ENCODE measurements around the gene PIMREG.

Gene PIMREG

DNA sequence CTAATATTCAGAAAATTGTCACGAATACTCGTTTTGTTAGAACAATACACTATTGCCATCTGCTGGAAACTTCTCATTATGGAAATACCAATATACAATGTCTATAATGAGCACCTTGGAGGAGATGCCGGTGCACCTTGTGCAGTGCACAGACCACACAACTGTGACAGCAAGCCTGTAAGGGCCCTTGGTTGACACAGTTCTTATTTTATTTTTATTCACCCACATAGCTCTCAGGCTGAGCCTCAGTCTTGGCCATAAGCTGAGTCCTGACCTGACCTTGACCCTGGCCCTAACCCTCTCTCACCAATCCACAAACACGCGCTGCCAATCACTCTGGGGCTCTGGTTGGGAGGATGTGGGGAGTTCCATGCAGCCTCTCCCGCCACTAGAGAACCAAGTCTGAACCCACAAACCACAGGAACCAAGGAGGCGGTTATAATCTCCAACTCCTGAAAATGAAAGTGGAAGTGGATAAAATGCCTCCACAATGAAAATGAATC, 16.9 kb upstream of the PIMREG start:
- Histone ChIP-seq H3K36me3 (ENCODE audit: control insufficient read depth, insufficient read depth, low read length) (no peaks in the 10 kb centered on the region), H3K4me3 (ENCODE audit: low read depth, low read length) (no peak overlapping the region), H3K4me1 (no peaks in the 10 kb centered on the region), H3K27me3 (ENCODE audit: control insufficient read depth, insufficient read depth, low read length) (no peaks in the 10 kb centered on the region), H2AFZ (no peak overlapping the region), H3K27ac (no peak overlapping the region), H3K9me3 (ENCODE audit: control insufficient read depth, low read length) (no peaks in the 10 kb centered on the region), H3K9ac (no peak overlapping the region), H3K79me2 (no peaks in the 10 kb centered on the region), H3K4me2 (ENCODE audit: low read length) (no peak overlapping the region)
- TF ChIP-seq, protein P1, sequence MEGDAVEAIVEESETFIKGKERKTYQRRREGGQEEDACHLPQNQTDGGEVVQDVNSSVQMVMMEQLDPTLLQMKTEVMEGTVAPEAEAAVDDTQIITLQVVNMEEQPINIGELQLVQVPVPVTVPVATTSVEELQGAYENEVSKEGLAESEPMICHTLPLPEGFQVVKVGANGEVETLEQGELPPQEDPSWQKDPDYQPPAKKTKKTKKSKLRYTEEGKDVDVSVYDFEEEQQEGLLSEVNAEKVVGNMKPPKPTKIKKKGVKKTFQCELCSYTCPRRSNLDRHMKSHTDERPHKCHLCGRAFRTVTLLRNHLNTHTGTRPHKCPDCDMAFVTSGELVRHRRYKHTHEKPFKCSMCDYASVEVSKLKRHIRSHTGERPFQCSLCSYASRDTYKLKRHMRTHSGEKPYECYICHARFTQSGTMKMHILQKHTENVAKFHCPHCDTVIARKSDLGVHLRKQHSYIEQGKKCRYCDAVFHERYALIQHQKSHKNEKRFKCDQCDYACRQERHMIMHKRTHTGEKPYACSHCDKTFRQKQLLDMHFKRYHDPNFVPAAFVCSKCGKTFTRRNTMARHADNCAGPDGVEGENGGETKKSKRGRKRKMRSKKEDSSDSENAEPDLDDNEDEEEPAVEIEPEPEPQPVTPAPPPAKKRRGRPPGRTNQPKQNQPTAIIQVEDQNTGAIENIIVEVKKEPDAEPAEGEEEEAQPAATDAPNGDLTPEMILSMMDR (IDR thresholded peaks at IDR 0.05): no peak

DNA sequence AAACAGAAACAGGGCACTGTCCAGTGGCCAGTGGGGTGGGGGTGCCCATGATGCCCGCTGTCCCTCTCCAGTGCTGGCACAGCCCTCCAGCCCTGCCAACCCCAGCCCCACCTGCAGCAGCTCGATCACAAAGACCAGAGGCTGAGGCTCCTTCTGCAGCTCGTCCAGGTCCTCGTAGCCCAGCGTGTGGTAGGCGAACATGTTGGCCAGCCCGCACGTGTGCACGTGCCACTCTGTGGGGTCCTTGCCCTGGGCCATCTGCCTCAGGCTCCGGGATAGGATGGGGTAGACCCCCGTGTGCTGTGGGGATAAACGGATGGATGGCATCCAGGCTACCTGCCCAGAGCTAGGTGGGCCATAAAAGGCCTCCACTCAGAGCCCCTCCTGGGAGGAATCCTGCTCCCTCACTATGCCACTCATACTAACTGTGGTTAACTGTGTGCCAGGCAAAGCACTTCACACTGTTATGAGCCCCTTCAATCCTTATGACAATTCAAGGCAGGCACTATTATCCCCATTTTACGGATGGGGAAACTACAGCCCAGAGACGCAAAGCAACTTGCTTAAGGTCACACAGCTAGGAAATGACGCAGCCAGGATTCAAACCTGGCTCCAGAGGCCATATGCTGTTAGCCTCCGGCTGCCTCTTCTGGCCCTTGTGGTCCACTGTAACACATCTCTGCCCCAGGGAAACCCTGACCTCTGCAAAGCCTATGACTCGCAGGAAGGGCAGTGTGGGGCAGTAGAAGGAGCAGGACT, 15.9 kb upstream of the PIMREG start:
- H3K79me2 ChIP-seq: no peaks in the 10 kb centered on the region
- H3K4me2 ChIP-seq (ENCODE audit: low read length): no peak overlapping the region
- TF ChIP-seq, protein P1 (IDR thresholded peaks at IDR 0.05): no peak
- no peaks in the 10 kb centered on the region for H3K36me3 ChIP-seq (ENCODE audit: control insufficient read depth, insufficient read depth, low read length)
- no peak overlapping the region for H2AFZ ChIP-seq
- H3K4me3 ChIP-seq (ENCODE audit: low read depth, low read length): no peak overlapping the region
- H3K9ac ChIP-seq: no peak overlapping the region
- no peaks in the 10 kb centered on the region for H3K4me1 ChIP-seq
- no peaks in the 10 kb centered on the region for H3K9me3 ChIP-seq (ENCODE audit: control insufficient read depth, low read length)
- H3K27ac ChIP-seq: no peak overlapping the region
- no peaks in the 10 kb centered on the region for H3K27me3 ChIP-seq (ENCODE audit: control insufficient read depth, insufficient read depth, low read length)

DNA sequence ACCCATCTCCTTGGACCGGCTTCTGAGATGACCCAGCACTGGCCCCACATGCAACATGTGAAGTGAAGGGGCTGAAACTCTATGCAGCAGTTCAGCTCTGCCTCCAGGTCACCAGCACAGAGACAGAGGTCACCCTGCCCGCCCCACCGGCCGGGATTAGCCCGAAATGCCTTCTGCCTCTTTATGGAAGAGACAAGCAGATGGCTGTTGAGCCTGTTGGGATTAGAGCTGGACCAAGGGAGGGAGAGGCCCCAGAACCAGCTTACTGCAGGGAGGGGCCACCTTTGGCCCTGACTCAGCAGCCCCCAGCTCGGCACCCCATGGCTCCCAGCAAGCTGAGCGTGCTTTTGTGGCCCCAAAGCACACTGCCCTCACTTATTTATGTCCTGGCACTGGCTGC, 15.0 kb upstream of the PIMREG start:
- Histone ChIP-seq H3K4me1 (no peaks in the 10 kb centered on the region), H3K79me2 (no peaks in the 10 kb centered on the region), H3K4me2 (ENCODE audit: low read length) (no peak overlapping the region), H2AFZ (no peak overlapping the region), H3K36me3 (ENCODE audit: control insufficient read depth, insufficient read depth, low read length) (no peaks in the 10 kb centered on the region), H3K27me3 (ENCODE audit: control insufficient read depth, insufficient read depth, low read length) (no peaks in the 10 kb centered on the region), H3K27ac (no peak overlapping the region), H3K9ac (no peak overlapping the region), H3K9me3 (ENCODE audit: control insufficient read depth, low read length) (no peaks in the 10 kb centered on the region), H3K4me3 (ENCODE audit: low read depth, low read length) (no peak overlapping the region)
- TF ChIP-seq, protein P1 (IDR thresholded peaks at IDR 0.05): no peak

DNA sequence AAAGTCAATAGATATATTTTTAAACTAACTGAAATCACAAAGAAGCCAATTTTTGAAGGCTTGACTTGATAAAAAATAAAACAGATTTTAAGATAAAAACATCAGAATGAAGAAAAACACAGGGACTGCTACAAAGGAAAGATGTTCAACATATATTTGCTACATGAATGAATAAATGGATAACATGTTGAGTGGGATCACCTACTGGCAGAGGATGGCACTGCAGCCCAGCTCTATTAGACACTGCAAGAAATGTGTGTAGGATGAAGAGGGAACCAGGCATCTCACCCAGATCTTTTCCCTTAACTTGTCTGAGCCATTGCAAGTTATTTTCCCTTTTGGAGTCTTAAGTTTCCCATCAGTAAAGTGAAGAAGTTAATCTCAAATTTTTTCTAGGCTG, 13.5 kb upstream of the PIMREG start:
- H3K27me3 ChIP-seq (ENCODE audit: control insufficient read depth, insufficient read depth, low read length): no peaks in the 10 kb centered on the region
- TF ChIP-seq, protein P1 (IDR thresholded peaks at IDR 0.05): no peak
- no peak overlapping the region for H3K27ac ChIP-seq
- H3K4me1 ChIP-seq: no peaks in the 10 kb centered on the region
- no peaks in the 10 kb centered on the region for H3K79me2 ChIP-seq
- no peak overlapping the region for H2AFZ ChIP-seq
- H3K9ac ChIP-seq: no peak overlapping the region
- H3K36me3 ChIP-seq (ENCODE audit: control insufficient read depth, insufficient read depth, low read length): no peaks in the 10 kb centered on the region
- no peak overlapping the region for H3K4me3 ChIP-seq (ENCODE audit: low read depth, low read length)
- H3K4me2 ChIP-seq (ENCODE audit: low read length): no peak overlapping the region
- no peaks in the 10 kb centered on the region for H3K9me3 ChIP-seq (ENCODE audit: control insufficient read depth, low read length)

DNA sequence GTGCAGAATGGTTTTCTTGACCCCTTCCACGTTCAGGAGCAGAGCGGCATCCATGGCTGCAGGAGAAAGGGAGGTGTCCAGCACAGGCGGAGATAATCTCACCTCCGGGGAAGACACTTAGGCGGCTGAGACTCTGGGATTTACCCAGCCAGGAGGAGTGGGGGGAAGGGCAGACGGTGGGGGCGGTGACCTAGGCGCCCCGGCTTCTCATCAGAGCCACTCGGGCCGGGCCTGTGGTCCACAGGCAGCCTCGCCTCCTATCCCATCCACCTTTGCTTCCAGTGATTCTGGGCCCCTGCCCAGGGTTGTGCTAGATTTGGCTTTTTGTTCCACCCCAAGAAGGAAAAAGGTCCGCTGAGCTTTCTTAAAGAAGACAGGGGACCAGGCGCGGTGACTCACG, 9.2 kb upstream of the PIMREG start, which contains the start of gene AIPL1:
TSS of gene AIPL1 (minus strand) at position 71 of the 400 bp plus-strand sequence. CDS start at position 54, 17 bp downstream.
- Histone ChIP-seq H3K9me3 (ENCODE audit: control insufficient read depth, low read length) (no peaks in the 10 kb centered on the region), H3K27me3 (ENCODE audit: control insufficient read depth, insufficient read depth, low read length) (no peaks in the 10 kb centered on the region), H3K9ac (no peak within 1 kb of the TSS), H3K79me2 (no peaks in the 10 kb centered on the region), H3K27ac (no peak within 1 kb of the TSS), H3K4me3 (ENCODE audit: low read depth, low read length) (no peak within 1 kb of the TSS), H3K36me3 (ENCODE audit: control insufficient read depth, insufficient read depth, low read length) (no peaks in the 10 kb centered on the region), H3K4me2 (ENCODE audit: low read length) (no peak within 1 kb of the TSS), H3K4me1 (no peaks in the 10 kb centered on the region), H2AFZ (no peak within 1 kb of the TSS)
- TF ChIP-seq, protein P1 (IDR thresholded peaks at IDR 0.05): no peak

Measured in parathyroid adenoma (tissue), 2 donors.